Measurements from ENCODE around the gene GSTT4.
"Not testable (repeated sequence)": the region's sequence is repeated elsewhere in the genome, so short reads cannot be mapped to it uniquely, and the experiment has no call there.

DNA sequence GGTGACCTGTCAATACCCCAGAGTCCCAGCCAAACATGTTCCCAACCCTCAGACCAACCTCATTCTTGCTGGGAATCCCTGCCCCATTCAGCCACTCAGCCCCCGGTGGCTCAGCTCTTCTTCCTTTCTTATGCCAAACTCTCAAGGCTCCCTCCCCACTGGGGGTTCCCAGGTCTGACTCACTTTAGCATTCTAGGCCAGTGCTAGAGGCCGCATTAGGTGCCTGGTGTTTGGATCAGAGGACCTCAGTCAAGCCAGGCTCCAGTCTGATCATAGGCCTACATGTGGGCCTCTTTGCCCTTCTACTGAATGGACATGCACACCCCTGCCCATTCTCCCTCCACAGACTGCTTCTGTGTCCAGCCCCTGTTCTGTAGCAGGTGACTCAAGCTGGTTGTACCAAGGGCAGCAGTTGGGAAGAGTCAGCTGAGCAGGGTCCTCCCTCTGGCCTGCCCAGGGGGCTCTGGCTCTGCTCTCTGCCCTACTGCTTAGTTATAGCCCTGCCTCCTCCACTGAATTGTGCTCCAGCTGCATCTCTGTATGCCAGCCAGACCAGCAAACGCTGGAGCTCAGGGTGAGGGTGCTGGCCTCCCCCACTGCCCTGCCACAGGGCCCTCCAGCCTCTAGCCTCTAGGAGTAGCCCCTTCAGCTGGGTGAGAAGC, 15.5 kb downstream of the GSTT4 start:
- TF ChIP-seq, protein P1, sequence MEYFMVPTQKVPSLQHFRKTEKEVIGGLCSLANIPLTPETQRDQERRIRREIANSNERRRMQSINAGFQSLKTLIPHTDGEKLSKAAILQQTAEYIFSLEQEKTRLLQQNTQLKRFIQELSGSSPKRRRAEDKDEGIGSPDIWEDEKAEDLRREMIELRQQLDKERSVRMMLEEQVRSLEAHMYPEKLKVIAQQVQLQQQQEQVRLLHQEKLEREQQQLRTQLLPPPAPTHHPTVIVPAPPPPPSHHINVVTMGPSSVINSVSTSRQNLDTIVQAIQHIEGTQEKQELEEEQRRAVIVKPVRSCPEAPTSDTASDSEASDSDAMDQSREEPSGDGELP (IDR thresholded peaks at IDR 0.05; ENCODE audit: borderline replicate concordance, low read depth) = not testable (repeated sequence)
- not testable (repeated sequence) for TF ChIP-seq ZNF468 (CRISPR knock-in tag; IDR thresholded peaks at IDR 0.05); BHLHE40 (IDR thresholded peaks at IDR 0.05; ENCODE audit: low read length); PRMT3 (CRISPR knock-in tag; IDR thresholded peaks at IDR 0.05; ENCODE audit: borderline replicate concordance, low read depth); CBX1 (IDR thresholded peaks at IDR 0.05; ENCODE audit: low read depth)
- TF ChIP-seq, protein P2, sequence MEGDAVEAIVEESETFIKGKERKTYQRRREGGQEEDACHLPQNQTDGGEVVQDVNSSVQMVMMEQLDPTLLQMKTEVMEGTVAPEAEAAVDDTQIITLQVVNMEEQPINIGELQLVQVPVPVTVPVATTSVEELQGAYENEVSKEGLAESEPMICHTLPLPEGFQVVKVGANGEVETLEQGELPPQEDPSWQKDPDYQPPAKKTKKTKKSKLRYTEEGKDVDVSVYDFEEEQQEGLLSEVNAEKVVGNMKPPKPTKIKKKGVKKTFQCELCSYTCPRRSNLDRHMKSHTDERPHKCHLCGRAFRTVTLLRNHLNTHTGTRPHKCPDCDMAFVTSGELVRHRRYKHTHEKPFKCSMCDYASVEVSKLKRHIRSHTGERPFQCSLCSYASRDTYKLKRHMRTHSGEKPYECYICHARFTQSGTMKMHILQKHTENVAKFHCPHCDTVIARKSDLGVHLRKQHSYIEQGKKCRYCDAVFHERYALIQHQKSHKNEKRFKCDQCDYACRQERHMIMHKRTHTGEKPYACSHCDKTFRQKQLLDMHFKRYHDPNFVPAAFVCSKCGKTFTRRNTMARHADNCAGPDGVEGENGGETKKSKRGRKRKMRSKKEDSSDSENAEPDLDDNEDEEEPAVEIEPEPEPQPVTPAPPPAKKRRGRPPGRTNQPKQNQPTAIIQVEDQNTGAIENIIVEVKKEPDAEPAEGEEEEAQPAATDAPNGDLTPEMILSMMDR (CRISPR knock-in tag; IDR thresholded peaks at IDR 0.05) = not testable (repeated sequence)
- TF ChIP-seq, protein P3, sequence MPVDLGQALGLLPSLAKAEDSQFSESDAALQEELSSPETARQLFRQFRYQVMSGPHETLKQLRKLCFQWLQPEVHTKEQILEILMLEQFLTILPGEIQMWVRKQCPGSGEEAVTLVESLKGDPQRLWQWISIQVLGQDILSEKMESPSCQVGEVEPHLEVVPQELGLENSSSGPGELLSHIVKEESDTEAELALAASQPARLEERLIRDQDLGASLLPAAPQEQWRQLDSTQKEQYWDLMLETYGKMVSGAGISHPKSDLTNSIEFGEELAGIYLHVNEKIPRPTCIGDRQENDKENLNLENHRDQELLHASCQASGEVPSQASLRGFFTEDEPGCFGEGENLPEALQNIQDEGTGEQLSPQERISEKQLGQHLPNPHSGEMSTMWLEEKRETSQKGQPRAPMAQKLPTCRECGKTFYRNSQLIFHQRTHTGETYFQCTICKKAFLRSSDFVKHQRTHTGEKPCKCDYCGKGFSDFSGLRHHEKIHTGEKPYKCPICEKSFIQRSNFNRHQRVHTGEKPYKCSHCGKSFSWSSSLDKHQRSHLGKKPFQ (CRISPR knock-in tag; IDR thresholded peaks at IDR 0.05; ENCODE audit: insufficient replicate concordance) = not testable (repeated sequence)
- TF ChIP-seq, protein P4, sequence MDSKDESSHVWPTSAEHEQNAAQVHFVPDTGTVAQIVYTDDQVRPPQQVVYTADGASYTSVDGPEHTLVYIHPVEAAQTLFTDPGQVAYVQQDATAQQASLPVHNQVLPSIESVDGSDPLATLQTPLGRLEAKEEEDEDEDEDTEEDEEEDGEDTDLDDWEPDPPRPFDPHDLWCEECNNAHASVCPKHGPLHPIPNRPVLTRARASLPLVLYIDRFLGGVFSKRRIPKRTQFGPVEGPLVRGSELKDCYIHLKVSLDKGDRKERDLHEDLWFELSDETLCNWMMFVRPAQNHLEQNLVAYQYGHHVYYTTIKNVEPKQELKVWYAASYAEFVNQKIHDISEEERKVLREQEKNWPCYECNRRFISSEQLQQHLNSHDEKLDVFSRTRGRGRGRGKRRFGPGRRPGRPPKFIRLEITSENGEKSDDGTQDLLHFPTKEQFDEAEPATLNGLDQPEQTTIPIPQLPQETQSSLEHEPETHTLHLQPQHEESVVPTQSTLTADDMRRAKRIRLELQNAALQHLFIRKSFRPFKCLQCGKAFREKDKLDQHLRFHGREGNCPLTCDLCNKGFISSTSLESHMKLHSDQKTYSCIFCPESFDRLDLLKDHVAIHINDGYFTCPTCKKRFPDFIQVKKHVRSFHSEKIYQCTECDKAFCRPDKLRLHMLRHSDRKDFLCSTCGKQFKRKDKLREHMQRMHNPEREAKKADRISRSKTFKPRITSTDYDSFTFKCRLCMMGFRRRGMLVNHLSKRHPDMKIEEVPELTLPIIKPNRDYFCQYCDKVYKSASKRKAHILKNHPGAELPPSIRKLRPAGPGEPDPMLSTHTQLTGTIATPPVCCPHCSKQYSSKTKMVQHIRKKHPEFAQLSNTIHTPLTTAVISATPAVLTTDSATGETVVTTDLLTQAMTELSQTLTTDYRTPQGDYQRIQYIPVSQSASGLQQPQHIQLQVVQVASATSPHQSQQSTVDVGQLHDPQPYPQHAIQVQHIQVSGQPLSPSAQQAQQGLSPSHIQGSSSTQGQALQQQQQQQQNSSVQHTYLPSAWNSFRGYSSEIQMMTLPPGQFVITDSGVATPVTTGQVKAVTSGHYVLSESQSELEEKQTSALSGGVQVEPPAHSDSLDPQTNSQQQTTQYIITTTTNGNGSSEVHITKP (CRISPR knock-in tag; IDR thresholded peaks at IDR 0.05; ENCODE audit: low read depth) = not testable (repeated sequence)
- TF ChIP-seq, protein P5, sequence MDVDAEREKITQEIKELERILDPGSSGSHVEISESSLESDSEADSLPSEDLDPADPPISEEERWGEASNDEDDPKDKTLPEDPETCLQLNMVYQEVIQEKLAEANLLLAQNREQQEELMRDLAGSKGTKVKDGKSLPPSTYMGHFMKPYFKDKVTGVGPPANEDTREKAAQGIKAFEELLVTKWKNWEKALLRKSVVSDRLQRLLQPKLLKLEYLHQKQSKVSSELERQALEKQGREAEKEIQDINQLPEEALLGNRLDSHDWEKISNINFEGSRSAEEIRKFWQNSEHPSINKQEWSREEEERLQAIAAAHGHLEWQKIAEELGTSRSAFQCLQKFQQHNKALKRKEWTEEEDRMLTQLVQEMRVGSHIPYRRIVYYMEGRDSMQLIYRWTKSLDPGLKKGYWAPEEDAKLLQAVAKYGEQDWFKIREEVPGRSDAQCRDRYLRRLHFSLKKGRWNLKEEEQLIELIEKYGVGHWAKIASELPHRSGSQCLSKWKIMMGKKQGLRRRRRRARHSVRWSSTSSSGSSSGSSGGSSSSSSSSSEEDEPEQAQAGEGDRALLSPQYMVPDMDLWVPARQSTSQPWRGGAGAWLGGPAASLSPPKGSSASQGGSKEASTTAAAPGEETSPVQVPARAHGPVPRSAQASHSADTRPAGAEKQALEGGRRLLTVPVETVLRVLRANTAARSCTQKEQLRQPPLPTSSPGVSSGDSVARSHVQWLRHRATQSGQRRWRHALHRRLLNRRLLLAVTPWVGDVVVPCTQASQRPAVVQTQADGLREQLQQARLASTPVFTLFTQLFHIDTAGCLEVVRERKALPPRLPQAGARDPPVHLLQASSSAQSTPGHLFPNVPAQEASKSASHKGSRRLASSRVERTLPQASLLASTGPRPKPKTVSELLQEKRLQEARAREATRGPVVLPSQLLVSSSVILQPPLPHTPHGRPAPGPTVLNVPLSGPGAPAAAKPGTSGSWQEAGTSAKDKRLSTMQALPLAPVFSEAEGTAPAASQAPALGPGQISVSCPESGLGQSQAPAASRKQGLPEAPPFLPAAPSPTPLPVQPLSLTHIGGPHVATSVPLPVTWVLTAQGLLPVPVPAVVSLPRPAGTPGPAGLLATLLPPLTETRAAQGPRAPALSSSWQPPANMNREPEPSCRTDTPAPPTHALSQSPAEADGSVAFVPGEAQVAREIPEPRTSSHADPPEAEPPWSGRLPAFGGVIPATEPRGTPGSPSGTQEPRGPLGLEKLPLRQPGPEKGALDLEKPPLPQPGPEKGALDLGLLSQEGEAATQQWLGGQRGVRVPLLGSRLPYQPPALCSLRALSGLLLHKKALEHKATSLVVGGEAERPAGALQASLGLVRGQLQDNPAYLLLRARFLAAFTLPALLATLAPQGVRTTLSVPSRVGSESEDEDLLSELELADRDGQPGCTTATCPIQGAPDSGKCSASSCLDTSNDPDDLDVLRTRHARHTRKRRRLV (CRISPR knock-in tag; IDR thresholded peaks at IDR 0.05) = not testable (repeated sequence)

All from HepG2 (cell line).